Measurements from ENCODE around the gene USP32.
"Not testable (repeated sequence)": the region's sequence is repeated elsewhere in the genome, so short reads cannot be mapped to it uniquely, and the experiment has no call there.

Gene USP32

GRCh38 chr17:60371818-60372510 is 20.0 kb downstream of the USP32 start:
- no peak for DNase-seq

- no peak for DNase-seq
These were observed 20.5 kb downstream of the USP32 start for GRCh38 chr17:60371416-60371815.

DNA sequence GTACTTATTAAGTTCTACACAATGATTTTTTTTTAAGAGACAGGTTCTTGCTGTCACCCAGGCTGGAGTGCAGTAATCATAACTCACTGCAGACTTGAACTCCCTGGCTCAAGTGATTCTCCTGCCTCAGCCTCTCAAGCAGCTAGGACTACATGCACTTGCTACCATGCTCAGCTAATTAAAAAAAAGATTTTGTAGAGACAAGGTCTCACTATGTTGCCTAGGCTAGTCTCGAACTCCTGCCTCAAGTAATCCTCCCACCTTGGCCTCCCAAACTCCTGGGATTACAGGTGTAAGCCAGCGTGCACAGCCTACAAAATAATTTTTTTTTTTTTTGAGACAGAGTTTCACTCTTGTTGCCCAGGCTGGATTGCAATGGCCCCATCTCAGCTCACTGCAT is 22.2 kb downstream of the USP32 start:
- DNase-seq = no peak

GRCh38 chr17:60363700-60364405 is 28.1 kb downstream of the USP32 start:
- DNase-seq = no peak

DNA sequence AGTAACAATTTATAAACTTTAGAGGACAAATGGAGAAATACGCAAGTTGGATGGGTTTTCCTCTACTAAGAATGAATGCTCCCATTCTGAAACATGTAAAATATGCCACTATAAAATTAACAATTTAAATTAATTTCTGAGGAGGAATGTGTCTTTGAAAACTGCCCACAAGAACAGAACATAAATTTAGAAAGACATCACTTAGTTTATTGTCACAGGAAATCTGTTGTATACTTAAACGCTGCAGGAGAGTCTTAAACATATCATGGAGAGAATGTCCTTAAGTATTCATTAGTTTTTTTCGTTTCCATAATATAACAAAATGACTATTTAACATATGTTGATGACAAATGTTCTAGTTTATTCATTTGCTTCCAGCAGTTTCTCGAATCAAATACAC is 29.6 kb downstream of the USP32 start:
- no peak for DNase-seq

GRCh38 chr17:60361889-60362288 is 30.0 kb downstream of the USP32 start:
- DNase-seq = no peak

DNA sequence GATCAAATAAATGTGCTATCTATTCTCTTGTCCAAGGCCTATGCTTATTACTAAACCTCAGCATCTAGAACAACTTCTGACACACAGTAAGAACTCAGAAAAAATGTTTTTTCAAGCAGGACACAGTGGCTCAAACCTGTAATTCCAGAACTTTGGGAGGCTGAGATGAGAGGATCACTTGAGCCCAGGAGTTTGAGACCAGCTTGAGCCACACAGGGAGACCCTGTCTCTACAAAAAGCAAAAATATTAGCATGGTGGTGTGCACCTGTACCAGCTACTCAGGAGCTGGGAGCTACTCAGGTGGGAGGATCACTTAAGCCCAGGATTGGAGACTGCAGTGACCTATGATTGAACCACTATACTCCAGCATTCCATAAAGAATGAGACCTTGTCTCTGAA is 32.5 kb downstream of the USP32 start:
- DNase-seq = no peak

GRCh38 chr17:60358606-60359225 is 33.2 kb downstream of the USP32 start:
- no peak for DNase-seq

DNA sequence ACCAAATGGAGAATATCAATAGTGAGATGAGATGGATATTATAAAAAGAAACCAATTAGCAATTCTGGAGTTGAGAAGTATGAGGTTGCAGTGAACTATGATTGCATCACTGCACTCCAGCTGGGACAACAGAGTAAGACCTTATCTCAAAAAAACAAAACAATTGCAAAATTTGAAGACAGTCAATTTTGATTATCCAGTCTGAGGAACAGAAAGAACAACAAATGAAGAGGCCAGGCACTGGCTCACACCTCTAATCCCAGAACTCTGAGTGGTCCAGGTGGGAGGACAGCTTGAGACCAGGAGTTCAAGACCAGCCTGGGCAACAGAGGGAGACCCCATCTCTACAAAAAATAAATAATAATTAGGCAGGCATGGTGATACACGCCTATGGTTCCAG is 35.0 kb downstream of the USP32 start:
- DNase-seq = no peak

GRCh38 chr17:60355663-60356594 is 36.0 kb downstream of the USP32 start:
- peak; percentile 40 for DNase-seq

DNA sequence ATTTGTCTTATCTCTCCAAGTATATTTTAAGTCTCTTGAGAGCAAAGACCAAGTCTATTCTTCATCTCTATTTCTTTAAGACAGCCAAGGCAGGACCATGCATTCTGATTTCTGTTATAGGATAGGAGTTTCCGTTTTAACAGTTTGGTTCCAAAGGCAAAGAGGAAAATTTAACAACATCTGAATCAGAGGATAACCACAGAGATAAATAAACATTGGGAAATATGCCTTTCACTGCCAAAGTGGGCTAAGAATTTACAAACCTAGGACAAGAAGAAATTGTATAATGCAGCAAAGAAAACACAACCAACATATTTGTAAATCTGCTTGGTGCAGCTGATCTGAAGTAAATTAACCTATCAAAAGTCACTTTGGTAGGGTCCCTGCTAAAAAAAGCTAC is 37.7 kb downstream of the USP32 start:
- no peak for DNase-seq

DNA sequence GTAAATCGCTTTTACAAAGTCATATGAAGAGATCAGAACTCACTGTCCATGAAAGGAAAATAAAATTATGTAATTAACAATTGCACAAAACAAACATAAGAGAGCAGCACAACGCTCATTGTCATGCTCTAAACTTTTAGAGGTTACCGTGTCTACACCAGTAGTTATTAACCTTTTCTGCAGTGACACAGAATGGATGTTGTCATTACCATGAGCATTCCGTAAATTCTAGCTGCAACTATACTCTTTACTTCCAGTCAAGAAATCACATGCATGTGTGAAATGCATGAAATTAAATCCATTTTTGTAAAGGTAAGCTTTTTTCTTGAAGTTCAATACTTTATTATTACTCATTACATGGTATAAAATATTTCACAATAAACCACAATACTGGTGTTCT is 38.2 kb downstream of the USP32 start:
- no peak for DNase-seq

GRCh38 chr17:60352569-60352968 is 39.4 kb downstream of the USP32 start:
- DNase-seq = no peak

DNA sequence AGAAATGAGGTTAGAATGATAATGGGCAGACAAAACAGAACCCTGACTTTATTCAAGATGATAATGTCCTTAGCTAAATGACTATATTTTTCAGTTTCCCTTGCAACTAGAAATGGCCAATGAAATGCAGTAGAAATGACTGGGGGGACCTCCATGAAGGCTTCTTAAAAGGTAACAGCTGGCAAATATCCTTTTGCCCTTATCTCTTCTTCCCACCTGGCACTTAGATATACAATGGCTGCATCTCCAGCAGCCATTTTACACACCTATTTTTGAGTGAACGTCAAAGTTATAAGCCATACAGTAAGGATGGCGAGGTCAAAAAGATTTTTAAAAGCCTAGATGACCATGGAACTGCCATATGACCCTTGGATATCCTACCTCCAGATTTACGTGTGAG is 39.9 kb downstream of the USP32 start:
- DNase-seq = no peak

DNA sequence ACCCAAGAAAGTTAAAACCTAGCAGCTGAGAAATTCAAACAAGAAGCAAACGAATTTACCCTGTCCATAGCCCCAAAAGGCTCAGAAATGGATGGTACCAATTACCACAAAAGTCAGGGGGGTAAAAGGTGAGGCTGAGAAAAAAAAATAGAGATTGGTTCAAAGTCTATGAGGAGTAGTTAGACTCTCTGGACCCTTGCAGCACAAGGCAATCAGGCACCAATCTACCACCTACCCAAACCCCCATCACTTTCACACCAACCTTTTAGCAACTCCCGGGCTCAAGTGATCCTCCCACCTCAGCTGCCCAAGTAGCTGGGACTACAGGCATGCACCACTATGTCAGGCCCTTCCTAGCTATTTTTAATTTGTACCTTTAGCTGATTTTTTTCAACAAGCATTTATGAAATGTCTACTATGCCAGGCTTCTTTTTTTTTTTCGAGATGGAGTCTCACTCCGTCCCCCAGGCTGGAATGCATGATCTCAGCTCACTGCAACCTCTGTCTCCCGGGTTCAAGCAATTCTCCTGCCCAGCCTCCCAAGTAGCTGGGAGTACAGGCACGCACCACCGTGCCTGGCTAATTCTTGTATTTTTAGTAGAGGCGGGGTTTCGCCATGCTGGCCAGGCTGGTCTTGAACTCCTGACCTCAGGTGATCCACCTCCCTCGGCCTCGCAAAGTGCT is 40.8 kb downstream of the USP32 start:
- DNase-seq = no peak

- DNase-seq = no peak
These were observed 43.3 kb downstream of the USP32 start for GRCh38 chr17:60348616-60349015.

DNA sequence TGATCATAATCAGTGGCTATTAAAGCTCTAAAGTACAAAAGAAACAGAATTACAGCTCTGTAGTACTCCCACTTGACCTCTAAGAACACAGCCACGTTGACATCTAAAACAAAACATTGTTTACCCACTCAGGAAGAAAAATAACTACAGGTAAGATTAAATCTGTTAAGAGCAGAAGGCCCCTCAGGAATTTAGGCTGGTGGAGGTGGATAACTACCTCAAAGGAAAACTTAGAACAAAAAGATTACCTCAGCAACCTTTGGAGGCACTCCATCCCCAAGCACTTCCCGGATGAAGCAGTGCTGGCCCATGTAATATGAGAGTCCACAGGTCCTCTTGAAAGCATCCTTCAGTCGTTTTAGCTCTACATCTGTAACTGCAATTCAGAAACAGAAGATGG is 46.7 kb downstream of the USP32 start:
- DNase-seq = peak; percentile 8

DNA sequence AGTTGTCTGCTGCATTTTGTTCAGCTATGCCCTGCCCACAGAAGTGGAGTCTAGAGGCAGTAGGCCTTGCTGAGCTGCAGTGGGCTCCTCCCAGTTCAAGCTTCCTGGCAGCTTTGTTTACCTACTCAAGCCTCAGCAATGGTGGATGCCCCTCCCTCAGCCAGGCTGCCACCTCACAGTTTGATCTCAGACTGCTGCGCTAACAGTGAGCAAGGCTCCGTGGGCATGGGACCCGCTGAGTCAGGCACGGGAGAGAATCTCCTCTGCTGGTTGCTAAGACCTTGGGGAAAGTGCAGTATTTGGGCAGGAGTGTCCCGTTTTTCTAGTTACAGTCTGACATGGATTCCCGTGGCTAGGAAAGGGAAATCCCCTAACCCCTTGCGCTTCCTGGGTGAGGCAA is 49.4 kb downstream of the USP32 start:
- DNase-seq = not testable (repeated sequence)

DNA sequence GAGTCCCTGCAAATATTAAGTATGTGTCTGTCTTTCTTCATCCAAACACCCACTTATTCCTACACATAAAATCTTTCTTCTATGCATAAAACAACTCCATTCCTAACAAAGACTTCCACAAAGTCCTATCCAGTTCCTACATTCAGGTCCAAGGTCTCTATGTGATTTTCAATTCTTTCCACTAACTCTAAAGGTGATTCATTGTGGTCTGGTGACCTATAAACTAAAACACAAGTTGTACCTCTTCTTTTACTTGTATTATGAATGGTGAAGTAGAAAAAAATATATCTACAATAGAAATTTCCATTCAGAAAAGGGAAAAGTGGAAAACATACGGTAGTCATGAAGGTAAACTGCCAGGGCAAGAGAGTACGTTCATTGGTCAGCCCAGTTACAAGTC is 56.6 kb downstream of the USP32 start:
- no peak for DNase-seq

- peak; percentile 5 for DNase-seq
These were observed 58.3 kb downstream of the USP32 start for GRCh38 chr17:60333628-60334031.

DNA sequence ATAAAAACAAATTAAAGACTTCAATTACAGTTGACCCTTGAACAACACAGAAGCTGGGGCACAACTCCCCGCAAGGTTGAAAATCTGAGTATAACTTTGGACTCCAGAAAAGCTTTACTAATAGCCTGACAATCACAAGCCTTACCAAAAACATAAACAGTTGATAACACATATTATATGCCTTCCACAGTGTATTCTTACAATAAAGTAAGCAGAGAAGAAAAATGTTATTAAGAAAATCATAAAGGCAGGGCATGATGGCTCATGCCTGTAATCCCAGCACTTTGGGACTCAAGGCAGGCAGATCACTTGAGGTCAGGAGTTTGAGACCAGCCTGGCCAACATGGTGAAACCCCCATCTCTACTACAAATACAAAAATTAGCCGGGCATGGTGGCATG is 58.9 kb downstream of the USP32 start:
- DNase-seq = not testable (repeated sequence)

DNA sequence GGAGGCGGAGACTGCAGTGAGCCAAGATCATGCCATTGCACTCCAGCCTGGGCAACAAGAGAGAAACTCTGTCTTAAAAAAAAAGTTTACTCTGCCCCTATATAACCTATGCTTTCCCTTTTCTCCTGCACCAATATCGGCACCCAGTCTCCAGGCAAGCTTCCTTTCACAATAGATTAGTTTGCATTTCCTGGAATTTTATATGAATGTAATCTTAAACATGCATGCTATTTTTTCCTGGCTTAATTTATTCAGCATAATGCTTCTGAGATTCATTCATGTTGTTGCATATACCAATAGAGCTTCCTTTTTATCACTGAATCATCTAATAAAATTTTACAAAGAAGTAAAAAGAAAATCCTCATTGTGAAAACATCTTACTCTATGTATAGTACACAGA is 59.4 kb downstream of the USP32 start:
- DNase-seq = no peak

DNA sequence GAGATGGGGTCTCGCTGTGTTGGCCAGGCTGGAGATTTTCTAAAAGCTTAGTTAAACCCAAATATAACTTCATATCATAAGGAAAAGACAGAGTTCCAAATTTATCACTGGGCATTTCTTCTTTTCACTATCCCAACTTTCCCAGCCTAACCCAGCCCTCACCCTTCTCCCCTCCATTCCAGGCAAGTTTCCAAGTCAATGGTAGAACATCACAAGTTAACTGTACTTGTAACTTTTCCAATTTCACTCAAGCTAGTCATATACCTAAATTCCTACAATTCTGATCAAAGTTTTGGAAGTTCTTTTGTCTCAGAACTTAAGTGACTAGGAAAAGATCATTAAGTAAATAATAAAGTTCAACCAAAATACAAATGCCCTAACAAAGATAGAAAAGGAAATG is 61.2 kb downstream of the USP32 start:
- DNase-seq = no peak
